ENCODE data around the gene LPAR6.

LPAR6 gene

DNA sequence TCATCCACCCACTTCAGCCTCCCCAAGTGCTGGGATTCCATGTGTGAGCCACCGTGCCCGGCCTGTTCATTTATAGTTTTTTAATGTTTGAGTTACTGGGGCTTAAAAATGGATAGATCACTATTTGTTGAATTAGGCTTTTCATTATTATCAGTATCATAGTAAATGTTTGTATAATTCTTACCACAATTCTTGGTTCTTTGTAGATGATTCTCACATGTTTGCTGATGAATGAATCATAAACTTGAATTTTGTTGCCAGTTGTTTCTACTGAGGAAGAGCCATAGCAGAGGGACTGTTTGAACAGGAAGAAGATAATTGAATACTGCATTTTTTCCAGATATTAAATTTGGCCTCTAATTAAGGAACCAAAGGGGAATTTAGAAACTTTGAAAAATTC is 2.6 kb upstream of the LPAR6 start:
- no peak for DNase-seq (ENCODE audit: low read depth in 1 of 2, low spot score in 1 of 2)

DNA sequence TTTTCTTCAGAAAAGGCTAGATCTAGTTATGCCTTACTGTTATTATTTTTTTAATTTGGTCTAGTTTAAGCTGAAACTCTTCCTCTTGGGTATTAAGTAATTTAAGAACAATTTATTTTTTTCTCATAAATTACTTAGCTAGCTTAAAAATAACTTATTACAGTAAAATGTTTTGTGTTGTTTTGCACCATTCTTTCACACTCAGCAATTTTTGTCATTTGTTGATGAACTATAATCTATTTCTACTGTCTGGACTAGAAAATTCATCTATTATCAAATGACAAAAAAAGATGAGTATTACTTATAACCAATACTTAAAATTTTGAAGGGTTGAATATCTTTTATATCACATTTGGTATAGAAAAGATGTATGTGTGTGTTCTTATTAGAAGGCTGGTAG is 1.6 kb upstream of the LPAR6 start:
- no peak for DNase-seq (ENCODE audit: low read depth in 1 of 2, low spot score in 1 of 2)

DNA sequence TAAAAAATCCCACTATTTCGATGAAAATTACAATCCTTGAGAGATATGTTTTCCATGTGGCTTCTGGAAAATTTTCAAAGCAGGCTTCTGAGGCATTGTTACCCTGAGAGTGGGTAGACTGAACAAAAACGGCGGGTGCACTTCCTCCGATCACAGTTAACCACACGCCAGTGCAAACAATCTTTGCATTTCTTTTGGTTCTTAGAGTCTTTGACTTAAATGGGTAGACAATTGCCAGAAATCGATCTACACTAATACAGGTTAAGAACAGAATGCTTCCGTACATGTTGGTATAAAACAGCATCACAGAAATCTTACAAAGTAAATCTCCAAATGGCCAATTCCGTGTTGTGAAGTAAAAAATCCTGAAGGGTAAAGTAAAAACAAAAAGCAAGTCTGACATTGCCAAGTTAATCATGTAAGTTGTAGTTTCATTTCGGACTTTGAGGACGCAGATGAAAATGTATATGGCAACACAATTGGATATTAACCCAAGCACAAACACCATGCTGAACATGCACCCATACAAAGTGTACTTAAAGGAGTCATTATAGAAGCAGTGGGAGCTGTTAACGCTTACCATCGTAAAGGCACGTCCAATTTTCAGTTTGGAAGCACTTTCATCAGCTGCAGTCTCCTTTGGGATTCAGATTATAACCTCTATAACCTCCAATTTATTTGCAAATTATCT is 927 bp downstream of the LPAR6 start:
- DNase-seq (ENCODE audit: low read depth in 1 of 2, low spot score in 1 of 2), result no peak

DNA sequence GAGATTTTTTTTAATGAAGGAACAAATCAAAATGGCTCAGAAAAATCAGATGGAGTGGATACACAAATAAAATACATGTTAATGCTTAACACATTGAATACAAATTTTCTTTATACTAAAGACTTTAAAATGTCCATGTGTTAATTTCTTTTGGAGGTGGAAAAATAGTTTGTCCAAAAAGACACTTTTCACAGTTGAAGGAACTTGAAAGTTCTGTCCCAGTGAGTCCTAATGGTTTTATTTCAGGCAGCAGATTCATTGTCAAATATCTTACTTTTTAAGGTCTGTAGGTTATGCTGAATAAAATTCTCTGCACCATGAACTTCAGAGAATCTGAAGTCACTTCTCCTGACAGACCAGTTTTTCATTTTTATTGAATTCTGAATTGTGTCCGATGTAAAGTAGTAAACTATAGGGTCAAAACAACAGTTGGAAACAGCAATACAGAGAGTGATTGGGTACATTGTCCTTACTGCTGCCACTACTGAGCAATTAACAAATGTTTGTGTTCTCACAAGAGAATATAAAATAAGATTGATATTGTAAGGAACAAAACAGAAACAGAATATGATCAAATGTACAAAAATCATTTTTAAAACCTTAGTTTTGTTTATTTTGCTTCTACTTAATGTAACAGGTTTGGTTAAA is 1.6 kb downstream of the LPAR6 start:
- DNase-seq (ENCODE audit: low read depth in 1 of 2, low spot score in 1 of 2), result no peak

DNA sequence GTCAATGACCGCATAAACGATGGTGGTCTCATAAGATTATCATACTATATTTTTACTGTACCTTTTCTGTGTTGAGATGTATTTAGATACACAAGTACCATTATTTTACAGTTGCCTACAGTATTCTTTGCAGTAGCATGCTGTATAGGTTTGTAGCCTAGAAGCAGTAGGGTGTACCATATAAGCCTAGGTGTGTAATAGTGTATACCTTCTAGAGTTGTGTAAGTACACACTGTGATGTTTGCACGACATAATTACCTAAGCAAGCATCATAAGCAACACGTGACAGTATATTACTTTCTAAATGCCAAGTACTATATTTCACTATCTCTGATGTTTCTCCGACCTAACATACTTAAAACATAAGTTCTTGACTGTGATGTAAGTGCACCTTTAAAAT is 2.7 kb downstream of the LPAR6 start:
- DNase-seq (ENCODE audit: low read depth in 1 of 2, low spot score in 1 of 2), result no peak

DNA sequence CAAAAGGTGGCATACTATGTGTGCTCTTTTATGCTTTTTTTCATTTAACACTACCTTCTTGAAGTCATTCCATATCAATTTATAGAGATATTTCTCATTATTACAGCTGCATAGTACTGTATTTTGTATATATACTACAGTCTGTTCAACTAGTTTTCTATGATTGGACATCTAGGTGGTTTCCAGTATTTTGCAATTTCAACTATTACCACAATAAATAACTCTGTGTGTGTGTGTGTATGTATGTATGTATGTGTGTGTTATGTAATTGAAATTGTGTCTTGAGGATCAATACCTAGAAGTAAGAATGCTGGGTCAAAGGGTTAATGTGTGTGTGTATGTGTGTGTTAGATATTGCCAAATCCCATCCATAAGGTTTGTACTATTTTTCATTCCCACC is 7.0 kb downstream of the LPAR6 start:
- DNase-seq (ENCODE audit: low read depth in 1 of 2, low spot score in 1 of 2), result no peak

DNA sequence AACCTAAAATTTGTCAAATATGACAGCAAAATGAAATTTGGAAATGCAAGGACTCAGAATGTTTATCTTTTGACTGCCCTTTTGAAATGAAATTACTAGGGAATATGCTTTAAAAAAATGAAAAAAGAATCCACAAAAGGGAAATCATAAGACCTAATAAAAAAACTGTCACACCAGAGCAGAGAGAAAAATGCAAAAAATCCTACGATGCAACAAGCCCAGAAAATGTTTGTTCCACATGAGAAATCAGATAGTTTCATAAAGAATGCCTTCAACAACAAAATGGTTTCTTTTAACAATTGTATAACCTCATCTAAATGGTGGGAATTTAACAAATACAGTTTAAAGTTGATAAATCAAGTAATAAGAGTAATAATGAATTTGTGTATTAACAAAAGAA is 8.0 kb downstream of the LPAR6 start:
- no peak for DNase-seq (ENCODE audit: low read depth in 1 of 2, low spot score in 1 of 2)

DNA sequence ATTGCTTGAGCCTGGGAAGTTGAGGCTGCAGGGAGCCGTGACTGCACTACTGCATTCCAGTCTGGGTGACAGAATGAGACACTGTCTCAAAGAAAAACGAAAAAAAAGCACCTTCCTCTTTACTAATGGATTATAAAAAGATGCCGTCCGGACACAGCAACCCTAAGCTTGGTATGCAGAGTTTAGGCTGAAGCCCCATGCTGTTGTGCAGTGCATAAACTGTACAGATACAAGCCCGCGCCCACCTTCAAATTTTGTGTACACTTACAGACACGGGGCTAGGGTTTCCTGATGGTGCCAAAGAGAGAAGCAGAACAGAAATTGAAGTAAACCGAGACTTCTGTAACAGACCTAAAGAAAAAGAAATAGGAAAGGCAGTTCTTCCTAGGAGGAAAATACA is 9.0 kb downstream of the LPAR6 start:
- no peak for DNase-seq (ENCODE audit: low read depth in 1 of 2, low spot score in 1 of 2)

DNA sequence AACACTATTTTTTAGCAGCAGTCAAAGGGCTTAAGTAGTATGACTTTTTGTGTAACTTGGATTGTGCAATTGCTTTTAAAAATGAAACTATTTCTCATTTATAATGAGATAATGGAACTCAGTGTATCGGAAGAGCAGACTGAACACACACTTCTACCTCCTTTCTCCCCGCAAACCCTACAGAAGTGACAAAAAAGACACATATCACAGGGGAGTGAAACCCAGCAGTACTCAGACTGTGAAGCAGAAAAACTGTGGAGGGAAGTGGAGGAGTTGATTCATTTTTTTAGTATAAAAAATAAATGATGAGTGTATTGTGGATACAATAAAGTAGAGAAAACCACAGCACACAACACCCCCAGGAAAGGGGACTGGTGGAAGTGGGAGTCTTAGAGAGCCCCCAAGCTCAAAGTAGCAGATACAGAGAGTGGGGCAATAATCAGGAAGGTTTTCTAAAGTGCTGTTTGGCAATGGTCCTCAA is 9.7 kb downstream of the LPAR6 start:
- no peak for DNase-seq (ENCODE audit: low read depth in 1 of 2, low spot score in 1 of 2)

DNA sequence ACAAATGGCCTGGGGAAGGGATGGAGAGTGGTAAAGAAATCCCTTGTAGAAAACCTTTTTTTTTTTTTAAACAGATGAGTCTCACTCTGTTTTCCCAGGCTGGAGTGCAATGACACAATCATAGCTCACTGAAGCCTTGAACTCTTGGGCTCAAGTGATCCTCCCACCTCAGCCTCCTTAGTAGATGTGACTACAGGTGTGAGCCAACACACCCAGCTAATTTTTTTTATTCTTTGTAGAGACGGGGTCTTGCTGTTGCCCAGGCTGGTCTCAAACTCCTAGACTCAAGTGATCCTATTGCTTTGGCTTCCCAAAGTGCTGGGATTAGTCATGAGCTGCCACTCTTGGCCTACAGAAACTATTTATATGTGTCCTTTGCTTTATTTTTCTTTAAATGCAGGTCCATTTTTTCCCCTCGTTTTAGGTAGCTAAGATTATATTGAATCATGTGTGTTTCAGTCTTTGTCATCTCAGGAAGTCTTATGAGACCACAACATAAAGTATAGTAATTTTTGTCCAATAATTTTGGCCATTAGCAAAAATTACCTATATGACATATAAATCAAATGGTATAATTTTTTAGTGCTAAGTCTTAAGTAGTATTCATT is 10.5 kb downstream of the LPAR6 start:
- no peak for DNase-seq (ENCODE audit: low read depth in 1 of 2, low spot score in 1 of 2)

DNA sequence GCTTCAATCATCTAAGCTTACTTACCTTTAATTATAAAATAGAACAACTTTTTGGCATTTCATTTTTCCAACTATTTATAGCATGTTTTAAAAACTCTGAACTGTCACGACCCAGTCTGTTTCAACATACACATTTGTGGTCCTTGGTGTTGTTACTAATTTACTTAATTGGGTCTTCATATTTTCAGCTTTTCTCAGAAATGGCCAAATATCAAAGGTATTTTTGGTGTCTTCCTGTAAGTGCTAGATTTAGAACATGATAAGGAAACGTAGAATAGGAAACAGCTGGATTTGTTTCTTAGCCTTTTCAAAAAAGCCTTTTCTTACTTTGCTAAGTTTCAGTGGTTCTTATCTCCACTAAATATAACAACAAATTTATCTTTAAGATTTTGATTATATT is 11.4 kb downstream of the LPAR6 start:
- no peak for DNase-seq (ENCODE audit: low read depth in 1 of 2, low spot score in 1 of 2)

DNA sequence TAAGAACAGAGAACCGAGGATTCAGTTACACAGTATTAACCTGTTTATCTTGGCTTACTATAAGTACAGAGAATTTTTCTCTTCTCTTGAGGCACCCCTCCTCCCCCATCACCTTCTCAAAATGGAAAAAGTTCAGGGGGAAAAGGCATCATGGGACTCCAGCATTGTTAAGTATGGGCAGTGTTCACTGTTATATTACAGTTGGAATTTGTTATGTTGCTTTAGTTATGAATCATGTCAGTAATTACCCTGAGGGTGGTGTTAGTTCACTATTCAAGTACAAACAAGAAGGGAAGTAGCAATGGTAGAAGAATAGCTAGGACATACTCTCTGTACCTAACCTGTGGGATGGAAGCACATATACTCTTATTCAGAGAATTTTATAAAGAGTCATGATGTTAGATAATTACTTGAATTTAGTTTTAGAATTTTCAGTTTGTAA is 12.0 kb downstream of the LPAR6 start:
- DNase-seq (ENCODE audit: low read depth in 1 of 2, low spot score in 1 of 2), result no peak

DNA sequence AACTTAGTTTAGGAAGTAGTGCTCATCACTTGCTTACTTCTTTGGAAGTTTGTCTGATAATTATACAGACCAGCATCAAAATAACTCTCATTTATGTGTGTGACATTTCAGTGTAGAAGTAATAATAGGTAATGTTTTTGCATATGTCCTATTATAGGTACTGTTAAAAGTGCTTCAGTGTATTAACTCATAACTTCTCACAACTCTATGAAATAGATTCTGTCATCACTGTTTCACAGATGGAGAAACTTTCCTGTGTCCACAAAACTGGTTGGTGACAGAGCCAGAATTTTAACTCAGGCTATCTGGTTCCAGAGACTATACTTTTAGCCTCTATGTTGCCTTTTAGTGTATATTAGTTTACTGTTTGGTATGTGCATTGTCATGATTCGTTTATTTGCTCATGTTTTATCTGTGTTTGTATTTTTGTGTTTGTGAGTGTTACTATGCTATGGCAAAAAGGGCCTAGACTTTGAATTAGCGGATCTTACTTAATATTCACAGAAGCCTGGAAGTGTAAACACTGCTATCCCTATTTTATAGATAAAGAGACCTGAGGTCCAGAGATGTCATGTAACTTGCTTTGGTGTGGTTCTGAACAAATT is 12.7 kb downstream of the LPAR6 start:
- DNase-seq (ENCODE audit: low read depth in 1 of 2, low spot score in 1 of 2), result no peak

DNA sequence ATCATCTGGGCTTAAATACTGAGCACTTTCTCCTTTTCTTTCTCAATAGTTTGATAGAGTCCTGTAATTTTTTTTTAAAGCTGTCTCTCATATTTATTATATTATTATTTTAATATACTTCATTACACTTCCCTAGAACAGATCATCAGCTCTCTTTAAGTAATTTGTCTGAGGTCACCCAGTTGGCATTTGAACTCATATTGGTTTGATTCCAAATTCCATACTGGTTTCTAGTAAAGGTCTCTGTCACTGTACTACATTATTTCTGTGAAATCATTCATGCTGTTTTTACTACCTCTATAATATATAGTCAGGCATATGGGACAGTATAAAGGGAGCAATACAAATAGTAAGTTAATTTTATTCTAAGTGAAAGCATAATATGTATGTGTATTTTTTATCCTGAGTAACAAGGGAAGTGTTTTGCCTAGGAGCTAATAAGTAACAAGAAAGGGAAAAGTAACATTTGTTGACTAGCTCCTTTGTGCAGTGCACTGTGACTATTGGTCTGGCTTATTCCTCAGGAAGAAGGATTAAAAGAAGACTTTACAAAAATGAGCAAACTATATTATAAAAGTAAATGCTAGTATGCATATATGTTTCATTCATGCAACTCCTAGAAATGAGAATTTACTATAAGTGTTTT is 14.3 kb downstream of the LPAR6 start:
- no peak for DNase-seq (ENCODE audit: low read depth in 1 of 2, low spot score in 1 of 2)

DNA sequence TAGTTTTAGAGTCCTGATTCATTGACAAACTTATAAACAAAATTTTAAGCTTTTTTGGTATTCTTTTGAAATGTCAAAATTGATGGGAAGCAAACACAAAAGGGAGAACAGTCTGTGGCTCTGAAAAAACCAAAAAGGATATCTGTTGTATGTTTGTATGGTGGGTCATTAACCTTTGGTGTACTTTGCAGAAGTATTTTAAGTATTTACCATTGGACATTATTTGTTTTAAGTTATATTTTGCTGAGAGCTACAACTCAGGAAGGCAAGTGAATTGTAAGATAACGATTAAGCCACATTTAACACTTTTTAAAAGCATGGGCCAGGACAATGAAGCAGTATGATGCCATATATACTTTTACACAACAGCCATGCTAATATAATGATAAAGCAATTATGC is 15.2 kb downstream of the LPAR6 start:
- DNase-seq (ENCODE audit: low read depth in 1 of 2, low spot score in 1 of 2), result no peak

DNA sequence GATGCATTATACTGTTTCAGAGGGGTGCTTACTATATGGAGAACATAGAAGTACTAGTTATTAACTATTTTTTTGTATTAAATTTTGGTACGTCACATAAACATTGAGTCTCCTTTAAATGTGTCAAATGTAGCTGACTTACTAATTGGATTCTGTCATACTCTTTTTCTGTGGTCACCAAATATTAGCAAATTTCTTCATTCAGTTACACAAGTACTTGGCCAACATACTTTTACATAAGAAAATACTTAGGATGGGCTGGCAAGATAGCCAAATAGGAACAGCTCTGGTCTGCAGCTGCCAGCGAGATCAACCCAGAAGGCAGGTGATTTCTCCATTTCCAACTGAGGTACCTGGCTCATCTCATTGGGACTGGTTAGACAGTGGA is 19.2 kb downstream of the LPAR6 start:
- no peak for DNase-seq (ENCODE audit: low read depth in 1 of 2, low spot score in 1 of 2)

DNA sequence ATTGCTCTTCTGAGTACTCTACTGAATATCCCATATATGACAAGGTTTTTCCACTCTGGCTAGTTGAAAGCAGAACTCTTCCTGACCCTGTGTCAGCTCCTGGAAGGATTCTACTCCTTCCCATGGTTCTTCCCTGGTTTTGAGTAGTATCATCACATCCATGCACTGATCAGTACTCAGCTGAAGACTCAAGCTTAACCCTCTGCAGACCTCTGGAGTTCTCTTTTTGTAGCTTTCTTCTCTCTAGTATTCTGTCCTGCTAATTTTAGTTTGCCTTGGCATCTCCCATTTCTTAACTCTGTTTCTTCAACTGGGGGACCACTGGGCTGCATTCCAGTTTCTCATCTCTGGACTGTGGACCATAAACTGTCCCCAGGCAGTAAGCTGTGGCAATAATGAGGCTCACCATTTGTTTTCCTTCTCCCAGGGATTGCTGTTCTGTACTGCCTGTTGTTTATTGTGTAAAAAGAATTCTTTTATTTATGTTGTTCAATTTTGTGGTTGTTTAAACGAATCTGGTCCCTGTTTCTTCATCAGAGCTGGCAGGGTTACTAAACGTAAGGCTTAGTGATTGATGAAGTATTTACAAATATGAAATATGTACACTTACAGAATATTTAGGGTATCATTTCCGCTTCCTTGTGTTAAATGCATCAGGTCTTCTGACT is 19.7 kb downstream of the LPAR6 start:
- no peak for DNase-seq (ENCODE audit: low read depth in 1 of 2, low spot score in 1 of 2)

DNA sequence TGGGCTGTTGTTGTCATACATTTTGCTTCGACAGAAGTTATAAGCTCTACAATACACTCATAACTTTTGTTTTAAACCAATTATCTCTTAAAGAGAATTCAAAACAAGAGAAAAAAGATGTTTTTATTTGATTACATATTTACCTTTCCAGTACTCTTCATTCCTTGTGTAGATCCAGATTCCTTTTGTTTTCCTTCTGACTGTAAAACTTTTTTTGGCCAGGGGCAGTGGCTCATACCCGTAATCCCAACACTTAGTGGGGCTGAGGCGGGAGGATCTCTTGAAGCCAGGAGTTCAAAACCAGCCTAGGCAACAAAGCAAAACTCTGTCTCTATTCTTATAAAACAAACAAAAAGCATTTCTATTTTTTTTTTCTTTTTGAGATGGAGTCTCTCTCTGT is 21.7 kb downstream of the LPAR6 start:
- no peak for DNase-seq (ENCODE audit: low read depth in 1 of 2, low spot score in 1 of 2)

DNA sequence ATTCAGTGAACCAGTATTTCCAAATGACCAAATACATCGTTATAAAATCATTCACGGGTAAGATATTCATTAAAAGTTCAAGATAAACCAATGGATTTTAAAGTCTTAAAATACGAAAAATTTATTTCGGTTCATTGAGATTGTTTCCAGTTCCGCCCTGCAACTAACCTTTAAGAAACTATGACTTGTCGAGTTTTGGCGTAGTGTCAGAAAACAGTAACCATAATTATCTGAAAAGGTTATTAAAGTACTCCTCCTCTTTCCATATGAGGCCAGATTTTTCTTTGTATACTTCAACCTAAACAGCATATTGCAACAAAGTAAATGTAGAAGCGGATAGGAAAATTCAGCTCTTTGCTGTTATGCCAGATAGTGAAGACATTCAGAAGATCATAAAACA is 26.1 kb downstream of the LPAR6 start:
- no peak for DNase-seq (ENCODE audit: low read depth in 1 of 2, low spot score in 1 of 2)

DNA sequence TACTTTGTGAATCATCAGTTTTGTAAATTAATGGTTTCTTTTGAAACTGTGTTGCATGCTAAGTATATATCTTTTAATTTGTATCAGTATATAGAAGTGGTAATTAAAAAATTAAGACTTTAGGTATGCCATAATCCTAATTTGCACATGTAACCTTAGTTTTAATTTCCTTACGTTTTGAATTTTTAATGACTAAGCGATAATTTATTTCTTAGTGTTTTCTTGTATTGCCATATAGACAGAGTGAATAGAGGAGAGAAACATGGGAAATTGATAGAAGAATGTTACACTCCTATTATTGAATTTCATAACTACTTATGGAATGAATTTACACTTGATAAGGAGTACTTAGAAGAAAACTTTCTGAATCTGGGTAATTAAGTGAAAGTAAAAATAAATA is 29.5 kb downstream of the LPAR6 start:
- no peak for DNase-seq (ENCODE audit: low read depth in 1 of 2, low spot score in 1 of 2)

DNA sequence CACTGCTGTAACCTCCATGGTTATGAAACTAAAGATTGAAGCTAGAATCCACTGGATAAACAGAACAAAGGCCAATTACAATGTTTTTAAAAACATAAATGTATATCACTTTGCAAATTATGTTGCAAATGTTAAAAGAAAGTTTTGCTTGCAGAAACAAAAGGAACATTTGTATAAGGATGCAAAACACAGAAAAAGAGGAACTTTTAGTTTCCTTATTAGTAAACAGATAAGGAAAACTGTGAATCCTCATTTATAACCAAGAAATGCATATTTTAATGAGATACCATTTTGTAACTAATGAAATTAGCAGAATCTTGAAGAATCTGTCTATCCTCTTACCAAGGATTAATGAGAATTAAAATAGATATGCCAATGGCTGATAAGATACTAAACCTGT is 32.3 kb downstream of the LPAR6 start:
- DNase-seq (ENCODE audit: low read depth in 1 of 2, low spot score in 1 of 2), result no peak
